Measurements from ENCODE around the gene KRTAP10-9. TPM values are rescaled to one million over a fixed set of nuclear protein-coding genes. Genes with fewer than 3 reads are reported as not detected.

KRTAP10-9 gene
- total RNA-seq, 2 experiments from 2014 or later = not detected

DNA sequence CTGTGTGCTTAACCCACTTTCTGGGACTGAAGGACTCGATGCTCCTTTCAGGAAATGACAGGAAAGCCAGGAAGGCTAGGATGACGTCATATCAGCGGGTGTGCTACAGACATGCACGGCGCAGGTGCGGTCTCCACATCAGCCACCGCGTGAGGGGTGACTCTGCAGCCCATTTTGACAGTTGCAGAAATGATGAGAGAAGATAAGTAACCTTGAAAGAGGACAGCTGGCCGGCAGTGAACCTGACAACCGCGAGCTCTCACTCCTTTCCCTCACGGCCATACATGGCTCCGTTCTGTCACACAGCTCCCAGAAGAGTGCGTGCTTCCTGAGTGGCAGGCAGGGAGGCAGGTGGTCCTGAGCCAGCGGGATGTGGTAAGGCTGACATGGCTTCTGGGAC, 44.8 kb upstream of the KRTAP10-9 start:
- Histone ChIP-seq H3K4me1 (ENCODE audit: insufficient read depth, low read length) (peaks cover 3% of the 10 kb centered on the region), H3K36me3 (ENCODE audit: insufficient read depth, low read length) (no peaks in the 10 kb centered on the region), H3K9me3 (ENCODE audit: control insufficient read depth in 1 of 2, insufficient read depth in 1 of 2, low read length in 2 of 2) (peaks cover 5 to 41% of the 10 kb centered on the region in 2 experiments), H3K4me3 (ENCODE audit: low read length) (no peak overlapping the region), H3K27me3 (ENCODE audit: control insufficient read depth in 1 of 2, insufficient read depth in 2 of 2, low read length in 2 of 2) (peaks cover 0 to 12% of the 10 kb centered on the region in 2 experiments), H3K27ac (ENCODE audit: low read depth in 1 of 2, low read length in 2 of 2) (no peak overlapping the region)
- CTCF ChIA-PET = no interaction called here
- H3K9me3 Mint-ChIP-seq = peaks cover 9% of the 10 kb centered on the region
- DNase-seq (no peak), ATAC-seq (ENCODE audit: poor library complexity) (no peak)
- peaks cover 24% of the 10 kb centered on the region for H3K4me1 Mint-ChIP-seq (ENCODE audit: low read depth)
- H3K4me3 Mint-ChIP-seq = no peak overlapping the region
- H3K36me3 Mint-ChIP-seq (ENCODE audit: low read depth) = no peaks in the 10 kb centered on the region
- H3K27ac Mint-ChIP-seq = no peak overlapping the region
- POLR2A ChIA-PET = no interaction called here
- TF ChIP-seq, protein P1, sequence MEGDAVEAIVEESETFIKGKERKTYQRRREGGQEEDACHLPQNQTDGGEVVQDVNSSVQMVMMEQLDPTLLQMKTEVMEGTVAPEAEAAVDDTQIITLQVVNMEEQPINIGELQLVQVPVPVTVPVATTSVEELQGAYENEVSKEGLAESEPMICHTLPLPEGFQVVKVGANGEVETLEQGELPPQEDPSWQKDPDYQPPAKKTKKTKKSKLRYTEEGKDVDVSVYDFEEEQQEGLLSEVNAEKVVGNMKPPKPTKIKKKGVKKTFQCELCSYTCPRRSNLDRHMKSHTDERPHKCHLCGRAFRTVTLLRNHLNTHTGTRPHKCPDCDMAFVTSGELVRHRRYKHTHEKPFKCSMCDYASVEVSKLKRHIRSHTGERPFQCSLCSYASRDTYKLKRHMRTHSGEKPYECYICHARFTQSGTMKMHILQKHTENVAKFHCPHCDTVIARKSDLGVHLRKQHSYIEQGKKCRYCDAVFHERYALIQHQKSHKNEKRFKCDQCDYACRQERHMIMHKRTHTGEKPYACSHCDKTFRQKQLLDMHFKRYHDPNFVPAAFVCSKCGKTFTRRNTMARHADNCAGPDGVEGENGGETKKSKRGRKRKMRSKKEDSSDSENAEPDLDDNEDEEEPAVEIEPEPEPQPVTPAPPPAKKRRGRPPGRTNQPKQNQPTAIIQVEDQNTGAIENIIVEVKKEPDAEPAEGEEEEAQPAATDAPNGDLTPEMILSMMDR (IDR thresholded peaks at IDR 0.05) = no peak
- H3K27me3 Mint-ChIP-seq = peaks cover 33% of the 10 kb centered on the region
- intact Hi-C loops (cut with DNase I, micrococcal nuclease) = no loop called here

GRCh38 chr21:44583089-44583799, 43.6 kb upstream of the KRTAP10-9 start:
- ChIA-PET POLR2A (no interaction called here), CTCF (no interaction called here)
- Mint-ChIP-seq H3K27ac (no peak overlapping the region), H3K4me3 (no peak overlapping the region), H3K4me1 (ENCODE audit: low read depth) (peaks cover 24% of the 10 kb centered on the region), H3K36me3 (ENCODE audit: low read depth) (no peaks in the 10 kb centered on the region), H3K27me3 (peaks cover 44% of the 10 kb centered on the region), H3K9me3 (peaks cover 2% of the 10 kb centered on the region)
- peaks cover 0 to 12% of the 10 kb centered on the region in 2 experiments for H3K27me3 ChIP-seq (ENCODE audit: control insufficient read depth in 1 of 2, insufficient read depth in 2 of 2, low read length in 2 of 2)
- DNase-seq (no peak), ATAC-seq (ENCODE audit: poor library complexity) (no peak)
- H3K36me3 ChIP-seq (ENCODE audit: insufficient read depth, low read length) = no peaks in the 10 kb centered on the region
- no peak overlapping the region for H3K27ac ChIP-seq (ENCODE audit: low read depth in 1 of 2, low read length in 2 of 2)
- no peak overlapping the region for H3K4me3 ChIP-seq (ENCODE audit: low read length)
- TF ChIP-seq, protein P1 (IDR thresholded peaks at IDR 0.05) = no peak
- intact Hi-C loops (cut with DNase I, micrococcal nuclease) = no loop called here
- peaks cover 3% of the 10 kb centered on the region for H3K4me1 ChIP-seq (ENCODE audit: insufficient read depth, low read length)
- peaks cover 4 to 35% of the 10 kb centered on the region in 2 experiments for H3K9me3 ChIP-seq (ENCODE audit: control insufficient read depth in 1 of 2, insufficient read depth in 1 of 2, low read length in 2 of 2)

DNA sequence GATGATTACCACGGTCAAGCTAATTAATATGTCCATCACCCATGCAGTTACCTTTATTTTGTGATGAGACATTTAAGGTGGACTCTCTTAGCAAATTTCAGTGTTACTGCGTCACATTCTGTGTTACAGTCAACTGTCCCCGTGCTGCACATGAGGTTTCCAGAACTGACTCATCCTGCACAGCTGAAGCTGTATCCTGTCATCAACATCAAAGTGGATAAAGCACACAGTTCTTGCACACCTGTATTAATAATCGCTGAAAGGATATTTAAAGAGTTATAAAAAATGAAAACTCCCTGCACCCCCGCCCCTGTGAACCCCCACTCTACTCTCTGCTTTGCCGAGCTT, 43.1 kb upstream of the KRTAP10-9 start:
- H3K36me3 ChIP-seq (ENCODE audit: insufficient read depth, low read length) = no peaks in the 10 kb centered on the region
- H3K9me3 Mint-ChIP-seq = peaks cover 2% of the 10 kb centered on the region
- ChIA-PET CTCF (no interaction called here), POLR2A (no interaction called here)
- no peak overlapping the region for H3K4me3 Mint-ChIP-seq
- H3K27me3 Mint-ChIP-seq = peaks cover 49% of the 10 kb centered on the region
- peaks cover 24% of the 10 kb centered on the region for H3K4me1 Mint-ChIP-seq (ENCODE audit: low read depth)
- DNase-seq (peak in 7 of 14 experiments; percentile 5 to 55 (median 22)), ATAC-seq (ENCODE audit: poor library complexity) (peak; percentile 79)
- no peak overlapping the region for H3K27ac Mint-ChIP-seq
- TF ChIP-seq, protein P1 (IDR thresholded peaks at IDR 0.05) = no peak
- peaks cover 0 to 12% of the 10 kb centered on the region in 2 experiments for H3K27me3 ChIP-seq (ENCODE audit: control insufficient read depth in 1 of 2, insufficient read depth in 2 of 2, low read length in 2 of 2)
- intact Hi-C loops (cut with DNase I, micrococcal nuclease) = no loop called here
- no peaks in the 10 kb centered on the region for H3K36me3 Mint-ChIP-seq (ENCODE audit: low read depth)
- no peak overlapping the region for H3K4me3 ChIP-seq (ENCODE audit: low read length)
- H3K9me3 ChIP-seq (ENCODE audit: control insufficient read depth in 1 of 2, insufficient read depth in 1 of 2, low read length in 2 of 2) = peaks cover 4 to 29% of the 10 kb centered on the region in 2 experiments
- no peak overlapping the region for H3K27ac ChIP-seq (ENCODE audit: low read depth in 1 of 2, low read length in 2 of 2)
- H3K4me1 ChIP-seq (ENCODE audit: insufficient read depth, low read length) = peaks cover 3% of the 10 kb centered on the region
